ENCODE measurements around the gene CTDSPL.
"Not testable (repeated sequence)": the region's sequence is repeated elsewhere in the genome, so short reads cannot be mapped to it uniquely, and the experiment has no call there.

CTDSPL gene

GRCh38 chr3:38026856-38027255 is 165.2 kb downstream of the CTDSPL start:
- no peak for DNase-seq

GRCh38 chr3:38027466-38028465 is 166.1 kb downstream of the CTDSPL start:
- DNase-seq = no peak

GRCh38 chr3:38028621-38029361 is 167.1 kb downstream of the CTDSPL start:
- DNase-seq = no peak

GRCh38 chr3:38029400-38030125 is 167.9 kb downstream of the CTDSPL start, which contains the start of gene PLCD1:
TSS of gene PLCD1 (minus strand) at chr3:38029642. CDS start at chr3:38029539, 103 bp downstream.
- DNase-seq = no peak

- no peak for DNase-seq
These were observed 168.7 kb downstream of the CTDSPL start for GRCh38 chr3:38030126-38031021.

- peak; percentile 96 for DNase-seq
These were observed 169.6 kb downstream of the CTDSPL start for GRCh38 chr3:38031022-38031994.

GRCh38 chr3:38032328-38032865 is 170.7 kb downstream of the CTDSPL start:
- no peak for DNase-seq

GRCh38 chr3:38033586-38033985 is 171.9 kb downstream of the CTDSPL start:
- DNase-seq = not testable (repeated sequence)
